B cell (primary cell): ENCODE results near the gene SEMA3B. TPM values are rescaled to one million over a fixed set of nuclear protein-coding genes. Genes with fewer than 3 reads are reported as not detected.

Experiments used
- ATAC-seq: fragments of 200-7000 bp; cut with Tn5 transposase; one replicate; pipeline ENCODE4 v1.10.0; 2021; ENCODE audit warnings: low read depth, mild to moderate bottlenecking, moderate number of reproducible peaks, moderate library complexity
- CTCF ChIA-PET: fragments of 350-600 bp; sonication (Branson Sonifier 250); formaldehyde crosslinking; loops from one replicate; lab custom pipeline; 2021; ENCODE audit warnings: antibody characterized with exemption, inconsistent platforms; lab: Charles Lee
- POLR2A ChIA-PET: fragments of 350-600 bp; sonication (Branson Sonifier 250); formaldehyde crosslinking; loops from one replicate; lab custom pipeline; 2021; ENCODE audit warnings: antibody characterized with exemption; lab: Charles Lee
- DNase-seq: peaks from one replicate; pipeline ENCODE4 v3.0.0; 2013
- H2AFZ ChIP-seq: 2 replicates; pipeline ENCODE4 v1.6.1; 2012; ENCODE audit warnings: mild to moderate bottlenecking, low read depth, low read length; ENCODE audit not compliant: insufficient read depth, poor library complexity, severe bottlenecking
- H3K27ac ChIP-seq, 2 donors: 1 replicate in 1 of 2; 2 replicates in 1 of 2; pipeline ENCODE4 v1.5.1; 2012 to 2013; ENCODE audit warnings: low read length in 2 of 2, mild to moderate bottlenecking in 2 of 2, moderate library complexity in 1 of 2
- H3K27me3 ChIP-seq, 4 experiments: fragments of 200-600 bp in 1 of 4; sonication (generic) in 1 of 4; replicated peaks in 1 of 4; 1 replicate in 2 of 4; 2 replicates in 2 of 4; pipeline versions ENCODE4 v1.6.1 to v1.7.0; 2013 to 2016; ENCODE audit warnings: low read length in 3 of 4, mild to moderate bottlenecking in 2 of 4, mixed read lengths in 1 of 4, moderate library complexity in 1 of 4; ENCODE audit not compliant: insufficient read depth in 4 of 4, control insufficient read depth in 3 of 4; ENCODE audit errors: control extremely low read depth in 1 of 4
- H3K36me3 ChIP-seq, 2 experiments: replicated peaks in 1 of 2; 1 replicate in 1 of 2; 2 replicates in 1 of 2; pipeline versions ENCODE4 v1.6.1 to v1.7.1; 2013; ENCODE audit warnings: low read length in 1 of 2; ENCODE audit not compliant: insufficient read depth in 2 of 2, control insufficient read depth in 1 of 2; ENCODE audit errors: control extremely low read depth in 1 of 2, extremely low read depth in 1 of 2
- H3K4me1 ChIP-seq, 2 donors: fragments of 200-600 bp in 1 of 2; sonication (generic) in 1 of 2; 1 replicate in 1 of 2; 2 replicates in 1 of 2; pipeline versions ENCODE4 v1.5.1 to v1.6.1; 2013 to 2017; ENCODE audit warnings: low read length in 2 of 2; ENCODE audit not compliant: control insufficient read depth in 2 of 2, insufficient read depth in 2 of 2
- H3K4me2 ChIP-seq: replicated peaks from 2 replicates; pipeline ENCODE3; 2012; ENCODE audit warnings: mild to moderate bottlenecking, low read depth, low read length; ENCODE audit not compliant: poor library complexity, severe bottlenecking
- H3K4me3 ChIP-seq, 5 experiments: fragments of 200-600 bp in 1 of 5; sonication (generic) in 1 of 5; 1 replicate in 3 of 5; 2 replicates in 2 of 5; pipeline versions ENCODE4 v1.5.1 to v1.7.0; 2011 to 2016; ENCODE audit warnings: low read length in 4 of 5, mild to moderate bottlenecking in 4 of 5, low read depth in 2 of 5, control low read depth in 1 of 5, moderate library complexity in 1 of 5; ENCODE audit not compliant: insufficient read depth in 1 of 5; ENCODE audit errors: control extremely low read depth in 1 of 5, extremely low read depth in 1 of 5
- H3K79me2 ChIP-seq: fragments of 200-600 bp; sonication (generic); one replicate; pipeline ENCODE4 v1.6.0; 2016; ENCODE audit warnings: low read length; ENCODE audit not compliant: control insufficient read depth, insufficient read depth
- H3K9ac ChIP-seq: fragments of 200-600 bp; sonication (generic); 2 replicates; pipeline ENCODE4 v1.6.1; 2017; ENCODE audit warnings: mild to moderate bottlenecking, low read length, moderate library complexity
- H3K9me3 ChIP-seq, 3 donors: one replicate each; pipeline versions ENCODE4 v1.6.1 to v1.7.1; 2013; ENCODE audit warnings: low read length in 2 of 3; ENCODE audit not compliant: control insufficient read depth in 2 of 3, insufficient read depth in 1 of 3; ENCODE audit errors: control extremely low read depth in 1 of 3
- H4K20me1 ChIP-seq: 2 replicates; pipeline ENCODE4 v1.6.0; 2012; ENCODE audit warnings: mild to moderate bottlenecking, low read length; ENCODE audit not compliant: insufficient read depth, control insufficient read depth, poor library complexity, severe bottlenecking
- H3K27ac Mint-ChIP-seq: one replicate; pipeline ENCODE4 v1.8.0; 2021; ENCODE audit warnings: mixed read lengths
- H3K27me3 Mint-ChIP-seq: one replicate; pipeline ENCODE4 v1.8.0; 2021; ENCODE audit warnings: mixed read lengths
- H3K4me1 Mint-ChIP-seq: one replicate; pipeline ENCODE4 v1.8.0; 2021; ENCODE audit warnings: mixed read lengths
- H3K4me3 Mint-ChIP-seq: one replicate; pipeline ENCODE4 v1.8.0; 2021; ENCODE audit warnings: mixed read lengths
- H3K9me3 Mint-ChIP-seq: one replicate; pipeline ENCODE4 v1.8.0; 2022; ENCODE audit warnings: mixed read lengths; ENCODE audit not compliant: insufficient read depth
- EZH2 ChIP-seq: IDR thresholded peaks from 2 replicates; pipeline ENCODE4 v1.6.1; 2012; ENCODE audit warnings: borderline replicate concordance, low read depth, mild to moderate bottlenecking, moderate library complexity, low read length; ENCODE audit not compliant: insufficient read depth, poor library complexity, severe bottlenecking
- WGBS: methylation state at CpG from one replicate; pipeline ENCODE4 v1.1.5; 2013; ENCODE audit warnings: missing lambda C conversion rate; ENCODE audit not compliant: insufficient coverage; 5-methylcytosine and 5-hydroxymethylcytosine counted together
- intact Hi-C: fragments of 100-400 bp; cut with micrococcal nuclease; formaldehyde crosslinking; loops from one replicate; pipeline ENCODE4 v1.10.0; 2022
- polyA plus RNA-seq: library from polyadenylated mRNA; depleted of rRNA; stranded (reverse); fragments of >200 nt; gene quantifications from 2 replicates; pipeline ENCODE4 v1.2.3, GENCODE V29; 2012
- total RNA-seq, 2 donors: library from RNA; stranded (reverse); fragments of 120-200 nt in 1 of 2; gene quantifications; 1 replicate in 1 of 2; 2 replicates in 1 of 2; pipeline versions ENCODE4 v1.2.3 to v1.2.4, GENCODE V29; 2013 to 2022
- TF ChIP-seq, protein P1 (sequence below): fragments of 200-600 bp; IDR thresholded peaks from one replicate; pipeline ENCODE4 v1.8.0; 2022; ENCODE audit warnings: antibody characterized with exemption, mild to moderate bottlenecking

The SEMA3B gene
- total and polyA plus RNA-seq, 2 donors (not counting 1 experiment from before 2014, with no cell fraction given) = 0.34 to 0.52 TPM

GRCh38 chr3:50299929-50300680 is 31.2 kb downstream of the SEMA3B start:
- Histone ChIP-seq H4K20me1 (no peaks in the 10 kb centered on the region), H3K4me2 (peak overlapping the region; percentile 82), H3K9me3 (no peaks in the 10 kb centered on the region), H2AFZ (peak overlapping the region; percentile 79), H3K9ac (peak overlapping the region; percentile 66), H3K79me2 (peaks cover 13% of the 10 kb centered on the region), H3K27me3 (no peaks in the 10 kb centered on the region), H3K4me3 (peak overlapping the region; percentile 51 to 88 (median 63)), H3K4me1 (peaks cover 18 to 29% of the 10 kb centered on the region in 2 donors), H3K27ac (peak overlapping the region; percentile 73 to 84), H3K36me3 (peaks cover 0 to 4% of the 10 kb centered on the region in 2 experiments)
- CTCF ChIA-PET = interaction anchor here (0.5 to 3.2 kb wide), 8 partner anchors 11 to 106 kb away, joined by 3 to 28 read pairs (median 7); partner anchors contain the start of genes CYB561D2, HYAL2, NPRL2 and TUSC2
- TF ChIP-seq, protein P1, sequence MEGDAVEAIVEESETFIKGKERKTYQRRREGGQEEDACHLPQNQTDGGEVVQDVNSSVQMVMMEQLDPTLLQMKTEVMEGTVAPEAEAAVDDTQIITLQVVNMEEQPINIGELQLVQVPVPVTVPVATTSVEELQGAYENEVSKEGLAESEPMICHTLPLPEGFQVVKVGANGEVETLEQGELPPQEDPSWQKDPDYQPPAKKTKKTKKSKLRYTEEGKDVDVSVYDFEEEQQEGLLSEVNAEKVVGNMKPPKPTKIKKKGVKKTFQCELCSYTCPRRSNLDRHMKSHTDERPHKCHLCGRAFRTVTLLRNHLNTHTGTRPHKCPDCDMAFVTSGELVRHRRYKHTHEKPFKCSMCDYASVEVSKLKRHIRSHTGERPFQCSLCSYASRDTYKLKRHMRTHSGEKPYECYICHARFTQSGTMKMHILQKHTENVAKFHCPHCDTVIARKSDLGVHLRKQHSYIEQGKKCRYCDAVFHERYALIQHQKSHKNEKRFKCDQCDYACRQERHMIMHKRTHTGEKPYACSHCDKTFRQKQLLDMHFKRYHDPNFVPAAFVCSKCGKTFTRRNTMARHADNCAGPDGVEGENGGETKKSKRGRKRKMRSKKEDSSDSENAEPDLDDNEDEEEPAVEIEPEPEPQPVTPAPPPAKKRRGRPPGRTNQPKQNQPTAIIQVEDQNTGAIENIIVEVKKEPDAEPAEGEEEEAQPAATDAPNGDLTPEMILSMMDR = no peak
- no peak for TF ChIP-seq EZH2
- Mint-ChIP-seq H3K9me3 (no peaks in the 10 kb centered on the region), H3K4me1 (peaks cover 39% of the 10 kb centered on the region), H3K4me3 (peak overlapping the region; percentile 100), H3K27me3 (no peaks in the 10 kb centered on the region), H3K27ac (peak overlapping the region; percentile 100)
- no peak for ATAC-seq
- intact Hi-C loops = loop anchor here (1.0 to 10.0 kb wide), 7 partner anchors 21 to 1085 kb away; partner anchors contain the start of genes GNAI2, MANF, RBM6 and TMEM115
- POLR2A ChIA-PET = interaction anchor here (0.5 to 2.5 kb wide), 14 partner anchors 9 to 1293 kb away, joined by 3 to 27 read pairs (median 4); partner anchors contain the start of genes CYB561D2, GNAI2, HYAL2 and NPRL2
- peak; percentile 43 for DNase-seq
- WGBS = 63% methylated on average over 11 of the region's 12 CpGs
